ENCODE results near the gene COLGALT1.
A peak's percentile ranks its signal among the peaks of the same experiment; 100 is the strongest.
"Not testable (repeated sequence)": the region's sequence is repeated elsewhere in the genome, so short reads cannot be mapped to it uniquely, and the experiment has no call there.

COLGALT1 gene

DNA sequence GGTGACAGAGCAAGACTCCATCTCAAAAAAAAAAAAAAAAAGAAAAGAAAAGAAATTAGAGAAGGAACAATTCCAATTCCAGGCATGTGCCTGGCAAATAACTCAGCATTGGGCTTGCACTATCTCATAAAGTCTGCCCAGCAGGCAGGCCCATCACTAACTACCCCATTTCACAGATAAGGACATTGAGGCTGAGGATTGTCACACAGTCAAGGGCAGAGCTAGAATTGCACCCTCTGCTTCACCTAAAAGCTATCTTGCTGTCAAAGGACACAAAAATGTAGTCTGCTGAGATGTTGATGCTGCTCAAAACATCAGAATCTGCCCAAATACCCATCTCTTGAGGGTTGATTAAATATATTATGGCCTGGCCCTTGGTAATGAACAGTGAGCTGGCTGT is 20.7 kb upstream of the COLGALT1 start:
- DNase-seq, result no peak

DNA sequence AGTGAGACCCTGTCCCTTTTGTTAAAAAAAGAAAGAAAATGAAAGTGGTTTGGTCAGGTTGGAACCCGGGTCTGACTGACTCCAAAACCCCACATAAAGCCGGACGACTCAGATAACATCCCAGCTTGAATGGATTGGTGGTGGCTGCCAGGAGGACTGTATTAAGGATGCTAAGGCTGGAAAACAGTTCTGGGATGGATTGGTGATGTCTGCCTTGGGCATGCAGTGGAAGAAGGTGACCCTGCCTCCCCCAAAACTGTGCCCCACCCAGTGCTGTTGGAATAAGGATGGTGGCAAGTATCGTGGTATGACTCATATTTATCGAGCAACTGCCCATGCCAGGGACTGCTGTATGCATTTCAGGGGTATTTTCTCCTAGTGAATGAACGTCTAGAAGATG is 18.5 kb upstream of the COLGALT1 start:
- DNase-seq, result no peak

DNA sequence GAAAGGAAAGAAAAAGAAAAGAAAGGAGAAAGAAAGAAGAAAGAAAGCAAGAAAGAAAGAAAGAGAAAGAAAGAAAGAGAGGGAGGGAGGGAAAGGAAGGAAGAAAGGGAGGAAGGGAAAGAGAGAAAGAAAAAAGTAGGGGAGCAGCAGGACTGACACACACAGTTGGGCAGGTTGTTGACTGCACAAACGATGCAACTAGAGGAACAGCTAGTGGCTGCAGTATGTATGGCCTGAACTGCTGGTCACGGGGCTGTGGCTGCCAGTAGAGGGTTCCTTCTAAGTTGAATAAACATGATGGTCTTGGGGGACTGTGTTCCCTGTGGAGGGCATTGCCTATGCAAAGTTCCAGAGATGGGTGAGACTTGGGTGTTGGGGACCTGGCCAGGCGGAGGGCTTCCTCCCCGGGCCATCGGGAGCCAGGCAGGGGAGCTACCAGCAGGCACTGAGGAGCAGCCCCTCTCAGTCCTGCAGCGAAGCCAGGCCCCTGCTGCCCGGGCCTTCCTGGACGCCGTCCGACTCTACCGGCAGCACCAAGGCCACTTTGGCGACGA is 16.7 kb upstream of the COLGALT1 start:
- no peak for DNase-seq

DNA sequence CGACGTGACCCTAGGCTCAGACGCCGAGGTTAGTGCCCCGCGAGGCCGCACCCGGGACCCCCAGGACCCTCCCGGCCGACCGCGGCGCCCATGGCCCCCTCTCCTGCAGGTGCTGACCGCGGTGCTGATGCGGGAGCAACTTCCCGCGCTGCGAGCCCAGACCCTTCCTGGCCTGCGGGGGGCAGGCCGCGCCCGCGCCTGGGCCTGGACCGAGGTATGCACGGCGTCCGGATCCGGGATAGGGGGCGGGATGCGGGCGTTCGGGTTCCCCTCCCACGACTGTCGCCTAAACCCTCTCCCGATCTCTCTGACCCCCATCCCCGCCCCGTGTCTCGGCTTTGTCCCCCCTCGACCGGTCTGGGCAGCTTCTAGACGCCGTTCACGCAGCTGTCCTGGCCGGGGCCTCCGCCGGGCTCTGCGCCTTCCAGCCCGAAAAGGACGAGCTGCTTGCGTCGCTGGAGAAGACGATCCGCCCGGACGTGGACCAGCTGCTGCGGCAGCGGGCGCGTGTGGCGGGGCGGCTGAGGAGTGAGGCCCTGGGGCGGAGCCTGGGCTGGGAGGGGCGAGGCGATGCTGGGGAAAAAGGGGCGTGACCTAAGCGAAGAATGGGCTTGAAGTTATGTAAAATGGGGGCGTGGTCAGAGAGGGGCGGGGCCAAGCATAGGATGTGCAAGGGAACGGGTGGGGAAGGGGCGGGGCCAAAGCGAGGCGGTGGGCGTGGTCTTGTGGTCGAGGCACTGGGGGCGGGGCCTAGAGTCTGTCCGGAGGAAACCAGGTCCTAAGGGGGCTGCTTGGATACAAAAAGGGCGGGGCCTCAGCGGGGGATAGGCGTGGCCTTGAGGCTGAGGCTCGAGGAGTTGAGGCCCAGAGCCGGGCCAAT is 16.0 kb upstream of the COLGALT1 start:
- DNase-seq, result peak; percentile 97

DNA sequence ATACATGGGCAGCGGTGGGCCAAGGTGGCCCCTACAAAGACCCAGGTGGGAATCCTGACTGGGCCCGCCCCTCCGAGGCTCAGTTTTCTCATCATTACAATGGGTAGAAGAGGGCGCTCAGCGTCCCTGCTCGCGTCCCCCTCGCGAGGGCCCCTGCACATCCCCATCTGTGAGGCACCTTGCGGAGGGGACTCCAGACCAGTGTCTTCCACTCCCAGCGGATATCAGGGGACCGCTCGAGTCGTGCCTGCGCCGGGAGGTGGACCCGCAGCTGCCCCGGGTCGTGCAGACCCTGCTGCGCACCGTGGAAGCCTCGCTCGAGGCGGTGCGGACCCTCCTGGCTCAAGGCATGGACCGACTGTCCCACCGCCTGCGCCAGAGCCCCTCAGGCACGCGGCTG is 15.3 kb upstream of the COLGALT1 start:
- no peak for DNase-seq

DNA sequence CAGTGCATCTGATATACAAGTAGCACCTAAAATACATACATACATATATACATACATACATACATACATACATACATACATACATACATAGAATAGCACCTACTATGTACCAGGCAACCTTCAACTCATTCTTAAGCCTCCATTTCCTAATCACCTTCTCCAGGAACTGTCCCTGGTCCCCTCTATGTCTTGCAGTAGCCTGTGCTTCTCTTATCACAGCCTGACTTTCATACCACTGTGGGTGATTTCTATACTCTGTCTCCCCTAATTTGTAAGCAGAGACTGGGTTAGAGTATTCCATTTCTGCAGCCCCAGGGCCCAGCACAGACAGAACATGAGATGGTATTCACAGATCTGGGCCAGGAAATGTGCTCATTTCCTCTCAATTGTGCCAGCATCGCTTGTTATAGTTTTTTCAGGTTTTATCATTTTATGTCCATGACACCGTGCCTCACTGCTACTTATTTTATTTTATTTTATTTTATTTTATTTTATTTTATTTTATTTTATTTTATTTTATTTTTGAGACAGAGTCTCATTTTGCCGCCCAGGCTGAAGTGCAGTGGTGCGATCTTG is 14.2 kb upstream of the COLGALT1 start:
- no peak for DNase-seq

DNA sequence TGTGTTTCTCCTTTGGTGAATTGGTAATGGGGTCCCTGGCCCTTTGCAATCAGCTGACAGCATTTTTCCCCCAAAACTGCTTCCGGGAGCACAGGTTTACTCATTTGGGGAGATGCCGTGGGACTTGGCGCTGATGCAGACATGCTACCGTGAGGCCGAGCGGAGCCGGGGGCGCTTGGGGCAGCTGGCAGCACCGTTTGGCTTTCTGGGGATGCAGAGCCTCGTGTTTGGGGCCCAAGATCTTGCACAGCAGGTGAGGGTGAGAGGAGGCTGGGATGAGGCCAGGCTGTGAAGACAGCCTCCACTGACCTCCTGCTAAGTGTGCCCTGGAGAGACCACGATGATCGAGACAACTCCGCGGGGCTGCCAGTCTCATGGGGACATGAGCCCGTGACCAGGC is 13.4 kb upstream of the COLGALT1 start:
- DNase-seq, result no peak

DNA sequence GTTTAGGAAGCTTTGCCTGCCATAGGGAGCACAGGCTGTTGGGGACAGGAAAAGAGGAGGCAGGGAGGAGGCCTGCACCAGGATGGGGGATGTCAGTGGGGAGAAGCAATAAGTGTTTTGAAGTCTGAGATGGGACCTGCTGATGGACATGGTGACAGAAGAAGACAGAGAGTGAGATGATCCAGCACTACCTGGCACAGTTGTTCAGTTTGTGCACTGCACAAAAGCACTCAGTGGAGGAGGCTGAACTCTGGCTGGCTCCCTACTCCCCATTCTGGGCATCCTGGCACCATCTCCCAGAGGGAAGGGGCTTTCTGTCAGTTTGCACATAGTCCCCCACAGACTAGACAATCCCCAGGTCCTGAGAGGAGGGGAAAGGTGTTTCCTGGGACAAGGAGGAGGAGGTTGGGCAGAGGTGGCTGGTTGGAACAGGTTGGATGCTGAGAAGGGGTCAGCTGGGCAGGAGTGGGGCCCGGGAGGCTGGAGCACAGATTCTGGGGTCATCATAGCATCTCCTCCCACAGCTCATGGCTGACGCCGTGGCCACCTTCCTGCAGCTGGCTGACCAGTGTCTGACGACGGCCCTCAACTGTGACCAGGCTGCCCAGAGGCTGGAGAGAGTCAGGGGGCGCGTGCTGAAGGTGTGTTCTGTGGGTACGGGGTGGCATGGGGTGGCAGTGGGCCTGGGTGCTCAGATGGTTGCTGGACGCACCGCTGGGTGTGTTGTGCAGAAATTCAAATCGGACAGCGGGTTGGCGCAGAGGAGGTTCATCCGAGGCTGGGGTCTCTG is 12.5 kb upstream of the COLGALT1 start:
- no peak for DNase-seq

DNA sequence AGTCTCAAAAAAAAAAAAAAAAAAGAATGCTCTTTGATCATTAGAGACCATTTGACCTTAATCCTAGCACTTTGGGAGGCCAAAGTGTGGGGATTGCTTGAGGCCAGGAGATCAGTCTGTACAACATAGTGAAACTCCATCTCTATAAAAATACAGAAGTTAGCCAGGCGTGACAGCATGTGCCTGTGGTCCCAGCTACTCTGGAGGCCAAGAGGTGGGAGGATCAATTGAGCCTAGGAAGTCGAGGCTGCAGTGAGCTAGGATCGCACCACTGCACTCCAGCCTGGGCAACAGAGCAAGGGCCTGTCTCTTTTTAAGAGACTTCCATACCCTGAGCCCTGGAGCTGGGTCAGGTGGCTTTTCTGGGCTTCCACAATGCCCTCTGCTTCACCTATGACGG is 11.5 kb upstream of the COLGALT1 start:
- no peak for DNase-seq

DNA sequence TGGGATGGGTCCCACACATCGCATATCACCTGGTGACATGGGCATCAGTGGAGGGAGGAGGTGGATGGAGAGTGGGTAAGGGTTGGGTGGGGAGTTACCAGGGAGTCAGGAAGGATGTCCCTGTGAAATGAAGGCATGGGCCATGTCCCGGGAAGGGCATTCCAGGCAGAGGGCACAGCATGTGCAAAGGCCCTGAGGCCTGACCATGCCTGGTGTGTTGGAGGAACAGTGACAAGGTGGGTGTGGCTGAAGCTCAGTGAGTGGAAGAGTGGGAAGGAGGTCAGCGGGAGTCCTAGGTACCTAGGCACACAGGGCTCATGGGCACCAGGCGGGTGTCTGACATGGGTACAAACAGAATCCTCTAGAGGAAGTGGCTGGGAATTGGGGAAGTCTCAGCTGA is 11.0 kb upstream of the COLGALT1 start:
- no peak for DNase-seq

DNA sequence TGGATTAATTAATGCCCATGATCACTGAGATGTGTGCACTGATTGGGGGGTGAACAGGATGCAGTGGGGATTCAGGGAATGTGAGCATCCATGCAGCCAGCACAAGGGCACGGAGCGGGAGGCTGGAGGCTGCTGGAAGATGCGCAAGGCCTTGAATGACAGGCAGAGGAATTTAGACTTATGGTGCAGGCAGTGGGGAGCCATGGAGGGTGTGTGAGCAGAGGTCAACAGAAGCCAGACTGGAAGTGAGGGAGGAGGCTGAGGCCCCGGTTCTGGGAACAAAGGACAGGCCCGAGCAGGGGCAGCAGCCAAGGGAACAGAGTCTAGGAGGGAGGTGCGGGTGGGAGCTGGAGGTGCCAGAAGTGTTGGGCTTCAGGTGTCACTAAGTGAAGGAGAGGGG is 7.3 kb upstream of the COLGALT1 start:
- DNase-seq, result no peak

DNA sequence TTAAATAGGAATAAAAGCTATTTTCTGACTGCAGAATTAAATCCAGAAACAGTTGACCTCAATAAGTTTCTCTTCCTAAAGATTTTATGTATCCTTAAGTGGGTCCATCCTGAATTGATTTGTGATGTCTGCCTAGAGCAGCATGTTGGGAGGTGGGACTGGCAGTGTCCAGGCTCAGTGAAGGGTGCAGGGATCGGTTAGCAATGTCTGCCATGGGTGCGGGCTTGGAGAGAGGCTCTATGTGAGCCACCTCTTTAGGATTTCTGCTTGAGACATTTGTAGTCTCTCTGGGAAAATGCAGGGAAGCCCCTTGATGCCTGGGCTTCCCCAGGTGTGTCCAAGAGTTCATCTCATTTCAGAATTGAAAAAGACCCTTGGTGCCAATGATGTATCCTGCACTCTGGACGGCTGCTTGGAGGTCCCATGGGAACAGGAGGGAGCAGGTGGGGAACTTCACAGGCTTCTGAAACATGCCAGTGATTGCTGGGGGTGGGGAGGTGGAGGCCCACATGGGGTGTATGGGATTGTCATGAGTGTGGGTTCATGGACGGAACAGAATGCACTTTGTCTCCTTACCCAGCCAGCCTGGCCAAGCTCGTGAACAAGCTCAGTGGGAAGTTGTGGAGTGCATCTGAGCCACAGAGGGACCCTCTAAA is 6.2 kb upstream of the COLGALT1 start:
- no peak for DNase-seq

DNA sequence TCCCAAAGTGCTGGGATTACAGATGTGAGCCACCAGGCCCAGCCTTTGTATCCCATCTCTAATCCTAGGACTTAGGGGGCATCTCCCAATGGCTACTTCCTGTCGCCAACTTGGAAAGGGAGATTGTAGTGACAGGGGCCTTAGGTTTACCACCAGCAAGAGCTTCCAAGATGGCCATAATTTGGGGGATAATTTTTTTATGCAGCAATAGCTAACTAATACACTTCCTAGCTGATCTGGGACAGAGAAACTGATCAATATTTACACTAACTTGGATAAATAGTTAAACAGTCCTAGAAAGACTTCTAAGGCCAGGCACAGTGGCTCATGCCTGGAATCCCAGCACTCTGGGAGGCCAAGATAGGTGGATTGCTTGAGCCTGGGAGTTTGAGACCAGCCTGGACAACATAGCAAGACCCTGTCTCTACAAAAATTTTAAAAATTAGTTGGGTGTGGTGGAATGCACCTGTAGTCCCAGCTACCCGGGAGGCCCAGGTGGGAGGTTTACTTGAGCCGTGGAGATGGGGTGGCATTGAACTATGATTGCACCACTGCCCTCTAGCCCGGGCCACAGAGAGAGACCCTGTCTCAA is 5.3 kb upstream of the COLGALT1 start:
- no peak for DNase-seq

DNA sequence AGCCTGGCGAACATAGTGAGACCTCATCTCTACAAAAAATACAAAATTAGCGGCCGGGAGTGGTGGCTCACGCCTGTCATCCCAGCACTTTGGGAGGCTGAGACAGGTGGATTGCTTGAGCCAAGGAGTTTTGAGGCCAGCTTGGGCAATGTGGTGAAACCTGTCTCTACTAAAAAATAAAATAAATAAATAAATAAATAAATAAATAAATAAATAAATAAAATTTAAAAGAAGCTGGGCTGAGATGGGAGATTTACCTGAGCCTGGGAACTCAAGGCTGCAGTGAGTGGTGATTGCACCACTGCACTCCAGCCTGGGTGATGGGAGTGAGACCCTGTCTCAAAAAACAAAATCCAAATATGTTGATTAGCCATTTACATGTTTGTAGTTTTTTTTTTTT is 2.7 kb upstream of the COLGALT1 start:
- not testable (repeated sequence) for DNase-seq

DNA sequence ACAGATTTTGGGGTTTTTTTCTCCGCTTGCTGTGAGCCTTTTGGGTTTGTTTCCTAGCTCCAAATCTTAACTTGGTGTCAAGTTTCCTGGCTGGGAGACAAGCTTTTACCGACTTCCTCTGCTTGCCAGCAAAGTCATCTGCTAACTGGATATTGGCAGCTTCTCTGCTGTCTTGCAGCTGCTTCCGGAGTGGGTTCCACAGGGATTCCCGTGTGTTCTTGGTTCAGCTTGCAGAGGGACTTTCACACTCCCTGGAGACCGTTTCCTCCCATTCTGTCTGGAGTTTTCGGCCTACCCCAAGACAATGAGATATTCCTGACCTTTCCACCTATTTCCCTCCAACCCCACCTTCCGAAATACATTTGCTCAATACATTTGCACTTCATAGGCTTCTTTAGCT is 2.2 kb upstream of the COLGALT1 start:
- no peak for DNase-seq

DNA sequence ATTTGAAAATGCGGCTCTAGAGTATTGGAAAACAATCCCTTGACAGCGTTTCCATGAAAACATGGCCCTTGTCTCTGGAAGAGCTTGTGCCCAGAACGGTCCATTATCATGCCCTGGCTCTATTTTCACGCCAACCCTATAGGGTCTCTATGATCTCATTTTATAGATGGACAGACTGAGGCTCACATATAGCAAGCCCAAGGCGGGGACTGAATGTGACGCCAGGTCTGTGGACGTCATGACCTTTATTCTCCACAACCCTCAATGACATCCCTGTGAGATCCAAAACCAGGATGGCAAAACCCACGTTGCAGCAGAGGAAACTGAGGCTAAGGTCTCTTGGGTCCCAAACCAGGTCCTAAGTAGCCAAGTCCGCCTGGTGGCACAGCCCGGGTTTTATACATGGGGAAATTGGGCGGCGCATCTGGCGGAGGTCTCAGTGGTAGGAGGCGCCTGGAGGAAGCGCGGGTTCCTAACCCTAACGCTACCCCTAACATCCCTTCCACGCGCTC is 425 bp upstream of the COLGALT1 start:
- no peak for DNase-seq

DNA sequence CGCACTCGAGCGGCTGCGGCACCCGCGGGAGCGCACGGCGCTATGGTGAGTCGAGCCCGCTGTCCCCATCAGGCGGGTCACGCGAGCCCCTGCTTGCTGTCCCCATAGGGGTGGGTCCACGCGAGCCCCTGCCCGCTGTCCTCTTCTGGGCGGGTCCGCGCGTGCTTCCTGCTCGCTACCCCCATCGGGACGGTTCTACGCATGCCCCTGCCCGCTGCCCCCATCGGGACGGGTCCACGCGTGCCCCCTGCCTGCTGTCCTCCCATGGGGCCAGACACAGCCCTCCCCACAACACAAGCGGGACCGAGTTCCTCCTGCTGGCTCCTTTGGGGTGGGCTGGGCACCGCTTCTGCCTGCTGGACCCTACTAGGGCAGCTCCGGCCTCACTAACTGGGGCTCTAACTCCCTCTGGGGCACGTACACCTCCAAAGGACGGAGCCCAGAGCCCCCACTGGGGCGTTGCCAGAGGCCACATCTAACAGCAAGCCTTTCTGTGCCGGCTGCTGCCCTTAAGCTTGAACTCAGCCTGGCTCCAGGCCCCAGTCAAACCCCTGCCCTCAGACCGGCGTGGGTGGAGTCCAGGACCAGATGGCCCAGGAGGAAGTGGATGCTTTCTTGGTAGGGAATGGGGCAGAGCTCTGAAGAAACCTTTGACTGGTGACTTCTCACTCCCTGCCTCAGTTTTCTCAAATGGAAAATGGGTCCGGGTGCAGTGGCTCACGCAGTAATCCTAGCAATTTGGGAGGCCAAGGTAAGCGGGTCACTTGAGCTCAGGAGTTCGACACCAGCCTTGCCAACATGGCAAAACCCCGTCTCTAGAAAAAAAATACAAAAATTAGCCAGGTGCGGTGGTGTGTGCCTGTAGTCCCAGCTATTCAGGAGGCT is 722 bp downstream of the COLGALT1 start:
- DNase-seq, result peak; percentile 28

DNA sequence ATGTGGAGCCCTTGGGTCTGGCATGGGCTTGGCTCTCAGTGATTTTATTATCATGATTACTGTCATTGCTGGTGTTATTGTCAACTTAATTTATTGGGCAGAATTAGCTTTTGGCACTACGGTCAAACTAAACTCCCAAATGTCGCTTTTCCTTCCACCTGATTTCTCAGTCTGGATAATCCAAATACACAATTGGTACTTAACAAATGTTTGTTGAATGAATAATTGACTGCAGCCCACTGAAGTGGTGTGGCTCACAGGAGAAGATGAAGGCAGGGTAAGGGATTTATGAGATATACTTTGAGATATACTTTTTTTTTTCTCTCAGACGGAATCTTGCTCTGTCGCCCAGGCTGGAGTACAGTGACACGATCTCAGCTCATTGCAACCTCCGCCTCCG is 1.5 kb downstream of the COLGALT1 start:
- no peak for DNase-seq

DNA sequence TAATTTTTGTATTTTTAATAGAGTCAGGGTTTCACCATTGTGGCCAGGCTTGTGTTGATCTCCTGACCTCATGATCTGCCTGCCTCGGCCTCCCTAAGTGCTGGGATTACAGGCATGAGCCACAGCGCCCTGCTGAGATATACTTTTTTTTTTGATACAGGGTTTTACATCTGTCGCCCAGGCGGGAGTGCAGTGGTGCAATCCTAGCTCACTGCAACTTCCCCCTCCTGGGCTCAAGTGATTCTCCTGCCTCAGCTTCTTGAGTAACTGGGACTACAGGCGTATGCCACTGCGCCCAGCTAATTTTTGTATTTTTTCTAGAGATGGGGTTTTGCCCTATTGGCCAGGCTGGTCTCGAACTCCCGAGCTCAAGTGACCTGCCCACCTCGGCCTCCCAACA is 2.0 kb downstream of the COLGALT1 start:
- no peak for DNase-seq

DNA sequence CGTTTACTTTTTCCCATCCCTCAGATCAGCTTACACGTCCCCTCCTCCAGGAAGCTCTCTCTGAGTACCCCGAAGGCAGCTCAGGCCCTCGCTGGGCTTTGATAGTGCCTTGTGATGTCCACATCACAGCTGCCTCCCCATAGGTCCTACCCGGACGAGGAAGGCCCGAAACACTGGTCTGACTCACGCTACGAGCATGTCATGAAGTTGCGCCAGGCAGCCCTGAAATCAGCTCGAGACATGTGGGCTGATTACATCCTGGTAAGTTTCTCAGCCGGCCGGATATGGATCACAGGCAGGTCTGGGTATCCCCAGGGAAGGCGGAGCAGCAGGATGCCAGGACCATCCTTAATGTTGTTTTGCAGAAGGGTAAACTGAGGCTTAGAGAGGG is 4.8 kb downstream of the COLGALT1 start:
- DNase-seq, result no peak

DNA sequence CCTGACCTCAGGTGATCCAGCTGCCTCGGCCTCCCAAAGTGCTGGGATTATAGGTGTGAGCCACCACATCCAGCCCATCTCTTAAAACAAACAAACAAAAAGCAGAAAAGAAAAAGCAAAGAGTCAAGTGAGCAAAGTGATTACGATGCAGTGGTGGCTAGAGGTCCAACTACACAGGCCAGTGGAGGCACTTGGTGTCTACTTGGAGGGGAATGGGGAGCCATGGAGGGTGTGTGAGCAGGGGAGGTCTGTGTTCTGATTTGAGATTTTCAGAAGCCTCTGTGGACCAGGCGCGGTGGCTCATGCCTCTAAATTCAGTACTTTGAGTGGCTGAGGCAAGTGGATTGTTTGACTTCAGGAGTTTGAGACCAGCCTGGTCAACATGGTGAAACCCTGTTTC is 6.6 kb downstream of the COLGALT1 start:
- no peak for DNase-seq

Measured in CD4-positive, alpha-beta T cell treated with Interleukin-10 for 1 hour (primary cell).